ENCODE measurements around the gene CHST8.

The CHST8 gene

DNA sequence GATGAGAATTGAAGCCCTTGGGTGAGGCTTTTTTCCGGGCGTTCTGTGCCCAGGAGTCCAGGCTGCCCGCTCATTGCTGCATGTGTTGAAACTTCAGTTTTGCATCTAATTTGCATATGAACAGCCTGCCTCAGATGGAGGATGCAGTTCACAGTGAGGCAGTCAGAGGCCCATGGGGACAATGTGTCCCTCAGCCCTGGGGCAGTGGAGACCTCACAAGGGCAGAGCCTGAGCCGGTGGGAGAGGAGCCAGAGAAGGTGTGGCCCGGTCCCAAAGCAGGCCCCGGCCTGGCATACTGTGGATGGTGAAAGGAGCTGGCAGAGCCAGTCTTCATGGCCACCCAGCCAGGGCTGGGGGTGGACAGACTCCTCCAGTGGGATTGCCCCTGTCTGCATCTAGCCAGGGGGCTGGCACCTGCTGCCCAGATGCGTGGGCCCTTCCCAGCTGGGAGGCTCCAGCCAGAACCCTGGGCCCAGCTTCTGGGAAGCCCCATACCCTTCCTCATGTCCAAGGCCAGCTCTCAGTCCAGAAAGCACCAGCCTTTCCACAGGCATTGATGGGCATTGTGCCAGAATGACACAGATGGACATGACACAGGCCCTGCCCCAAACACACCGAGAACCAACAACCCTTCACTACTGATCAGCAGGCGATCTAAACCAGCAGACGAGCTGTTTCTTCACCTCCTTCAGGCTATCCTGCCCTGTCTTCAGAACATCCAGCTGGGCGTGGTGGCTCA lies 142.0 kb downstream of the CHST8 start:
- no peak for DNase-seq (ENCODE audit: low read depth in 3 of 3)

DNA sequence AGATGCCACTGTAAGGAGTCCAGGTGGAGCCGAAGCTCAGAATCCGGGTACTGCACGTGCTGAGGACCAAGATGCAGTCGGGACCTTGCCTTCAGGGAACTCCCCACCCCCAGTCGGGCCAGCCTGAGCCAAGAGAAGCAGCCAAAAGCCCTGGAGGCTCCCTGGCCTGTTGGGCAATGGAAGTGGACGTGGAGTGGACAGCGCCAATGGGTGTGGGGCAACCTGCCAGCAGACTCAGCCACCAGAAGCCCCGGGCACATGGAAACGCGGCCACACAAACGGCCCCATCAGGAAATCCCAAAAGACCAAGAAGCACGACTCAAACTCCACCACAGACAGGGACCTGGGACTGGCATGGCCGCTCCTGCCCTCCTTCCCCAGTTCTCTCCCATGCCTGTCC lies 144.9 kb downstream of the CHST8 start:
- DNase-seq (ENCODE audit: low read depth in 3 of 3) = no peak

DNA sequence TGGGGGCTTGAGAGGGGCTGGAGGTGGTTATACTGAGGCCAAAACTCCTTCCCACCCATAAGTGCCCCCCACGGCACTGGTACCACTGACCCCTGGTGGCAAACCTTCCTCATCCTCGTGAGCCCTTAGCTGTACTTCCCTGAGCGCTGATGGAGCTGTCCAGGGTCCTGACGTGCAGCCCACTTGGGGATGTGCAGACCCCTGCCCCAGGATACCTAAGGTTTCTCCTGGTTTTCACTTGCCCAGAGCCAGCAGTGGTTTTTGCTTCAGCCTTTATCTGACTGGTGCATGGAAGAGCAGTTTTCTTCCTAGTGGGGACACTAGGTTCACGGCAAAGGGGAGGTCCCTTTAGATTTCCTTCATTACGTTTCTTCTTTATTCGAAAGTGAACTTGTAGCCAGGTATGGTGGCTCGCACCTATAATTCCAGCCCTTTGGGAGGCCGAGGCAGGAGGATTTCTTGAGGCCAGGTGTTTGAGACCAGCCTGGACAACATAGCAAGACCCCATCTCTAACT lies 146.2 kb downstream of the CHST8 start:
- DNase-seq (ENCODE audit: low read depth in 3 of 3) = no peak

DNA sequence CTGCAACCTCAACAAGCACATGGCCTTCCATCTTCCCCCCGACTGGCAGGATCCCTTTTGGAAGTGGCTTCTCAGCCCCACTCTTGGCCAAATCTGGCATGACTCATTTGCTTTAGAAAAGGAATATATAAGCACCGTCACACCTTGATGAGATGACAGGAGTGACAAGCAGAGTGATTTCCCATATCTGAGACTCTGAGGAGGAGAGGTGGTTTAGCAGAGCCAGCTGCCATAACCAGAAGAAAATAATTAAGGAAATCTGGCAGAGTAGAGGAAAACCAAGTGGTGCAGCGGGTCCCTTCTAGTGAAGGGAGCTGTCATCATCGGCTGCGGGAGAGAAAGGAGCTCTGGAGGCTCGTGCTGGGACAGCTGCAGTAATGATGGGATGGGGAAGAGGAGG lies 147.5 kb downstream of the CHST8 start:
- no peak for DNase-seq (ENCODE audit: low read depth in 3 of 3)

DNA sequence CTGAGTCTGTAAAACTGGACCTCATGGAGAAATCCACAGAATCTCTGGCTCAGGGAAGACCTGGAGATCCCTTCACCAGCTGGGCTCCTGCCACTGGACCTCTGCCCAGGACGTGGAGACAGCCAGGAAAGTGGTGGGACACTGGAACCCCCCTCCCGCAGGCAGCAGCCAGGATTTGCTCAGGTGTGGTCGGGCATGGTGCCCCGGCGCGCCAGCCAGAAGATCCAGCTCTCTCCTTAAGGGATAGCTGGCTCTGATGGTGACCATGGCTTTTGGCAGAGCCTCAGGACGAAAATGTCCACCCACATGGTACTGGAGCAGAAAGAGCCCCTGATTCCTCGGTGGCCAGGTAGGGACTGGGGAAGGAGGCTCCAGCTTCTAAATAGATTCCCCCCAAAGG lies 148.4 kb downstream of the CHST8 start:
- DNase-seq (ENCODE audit: low read depth in 3 of 3) = no peak

GRCh38 chr19:33771384-33772101 lies 149.8 kb downstream of the CHST8 start:
- DNase-seq (ENCODE audit: low read depth in 3 of 3) = peak; percentile 27 to 73 (median 34)

GRCh38 chr19:33772102-33772857 lies 150.5 kb downstream of the CHST8 start:
- DNase-seq (ENCODE audit: low read depth in 3 of 3) = no peak

- no peak for DNase-seq (ENCODE audit: low read depth in 3 of 3)
These were observed 151.1 kb downstream of the CHST8 start for GRCh38 chr19:33772858-33773180.

DNA sequence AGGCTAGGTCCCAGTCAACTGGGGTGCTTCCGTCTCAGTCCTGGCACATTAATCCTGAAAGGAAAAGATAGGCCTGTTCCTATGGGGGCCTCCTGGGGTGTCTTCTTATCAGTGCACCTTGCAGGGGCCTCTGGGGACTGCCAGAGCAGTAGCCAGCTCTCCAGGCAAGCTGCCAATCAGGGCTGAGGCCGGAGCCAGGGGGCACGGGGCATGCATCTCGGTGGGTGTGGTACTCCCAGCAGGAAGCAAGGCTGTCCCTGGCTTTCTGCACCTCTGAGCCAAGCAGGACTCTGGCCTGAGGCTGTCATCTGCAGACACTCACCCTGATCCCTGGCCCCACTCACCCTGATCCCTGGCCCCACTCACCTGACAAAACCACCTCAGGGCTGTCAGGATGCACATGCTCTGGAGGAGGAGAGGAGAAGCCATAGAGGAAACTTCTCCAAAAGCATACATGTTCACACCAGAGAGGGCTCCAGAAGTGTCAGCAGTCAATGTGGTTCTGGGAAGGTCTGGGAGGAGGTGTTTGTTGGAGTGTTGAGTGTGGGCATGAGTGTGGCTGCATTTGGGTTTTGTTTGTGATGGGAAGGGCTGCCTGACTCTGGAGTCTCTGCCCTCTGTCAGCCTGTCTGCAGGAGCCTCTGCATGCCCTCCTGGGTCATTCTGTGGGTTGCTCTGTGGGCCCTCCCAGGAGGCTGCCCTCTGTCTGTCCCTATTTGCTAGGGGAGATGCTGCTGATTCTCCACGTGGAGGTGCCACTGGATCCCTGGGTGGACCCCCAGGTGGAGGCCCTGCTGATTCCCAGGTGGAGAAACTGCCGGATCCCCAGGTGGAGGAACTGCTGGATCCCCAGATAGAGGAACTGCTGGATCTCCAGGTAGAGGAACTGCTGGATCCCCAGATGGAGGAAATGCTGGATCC lies 152.2 kb downstream of the CHST8 start:
- no peak for DNase-seq (ENCODE audit: low read depth in 3 of 3)

GRCh38 chr19:33774751-33775150 lies 153.0 kb downstream of the CHST8 start:
- no peak for DNase-seq (ENCODE audit: low read depth in 3 of 3)

GRCh38 chr19:33775731-33776487 lies 154.2 kb downstream of the CHST8 start:
- no peak for DNase-seq (ENCODE audit: low read depth in 3 of 3)

- no peak for DNase-seq (ENCODE audit: low read depth in 3 of 3)
These were observed 155.6 kb downstream of the CHST8 start for GRCh38 chr19:33777351-33777750.

GRCh38 chr19:33777753-33778088 lies 156.0 kb downstream of the CHST8 start:
- DNase-seq (ENCODE audit: low read depth in 3 of 3) = no peak

DNA sequence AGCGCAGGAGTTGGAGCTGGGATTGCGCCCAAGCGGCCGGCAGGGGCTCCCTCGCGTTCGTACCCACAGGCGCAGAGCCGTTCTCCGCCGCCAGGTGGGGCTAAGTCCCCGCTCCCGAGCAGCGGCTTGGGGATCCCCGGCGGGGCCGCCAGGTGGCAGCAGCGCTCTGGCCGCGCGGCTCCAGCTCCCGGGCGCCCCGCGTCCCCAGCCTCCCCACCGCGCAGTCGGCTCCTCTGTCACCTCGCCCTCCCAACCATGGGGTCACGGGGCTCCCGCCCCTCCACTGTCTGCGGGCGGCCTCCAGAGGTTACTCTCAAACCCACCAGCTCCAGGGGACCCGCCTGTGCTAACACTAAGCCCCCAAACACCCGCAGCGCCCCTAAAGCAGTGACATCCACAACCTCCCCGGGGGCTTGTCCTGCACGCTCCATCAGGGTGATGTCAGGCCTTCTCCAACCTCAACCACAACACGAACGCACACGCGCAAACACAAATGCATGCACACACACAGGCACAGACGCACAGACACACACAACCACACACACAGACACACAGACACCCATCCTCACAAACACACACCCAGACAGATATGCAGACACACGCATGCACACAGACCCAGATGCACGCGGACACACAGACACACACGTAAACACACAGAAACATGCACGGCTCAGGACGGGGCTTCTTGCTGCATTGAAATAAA lies 156.5 kb downstream of the CHST8 start:
- peak; percentile 74 to 82 (median 81) for DNase-seq (ENCODE audit: low read depth in 3 of 3)

DNA sequence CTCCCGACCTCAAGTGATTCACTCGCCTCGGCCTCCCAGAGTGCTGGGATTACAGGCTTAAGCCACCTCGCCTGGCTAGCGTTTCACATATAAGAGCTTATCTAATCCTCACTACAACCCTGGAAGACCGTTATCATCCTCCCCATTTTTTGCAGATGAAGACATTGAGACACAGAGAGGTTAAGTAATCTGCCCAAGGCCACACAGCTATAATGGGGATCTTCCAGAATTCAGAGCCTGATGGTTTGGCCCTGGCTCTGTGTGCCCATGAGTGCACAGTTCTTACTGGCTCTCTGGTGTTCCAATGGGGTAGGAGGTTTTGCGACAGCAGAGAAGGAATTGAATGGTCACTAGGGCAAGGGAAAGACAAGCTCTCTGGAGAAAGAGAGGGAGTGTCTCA lies 158.1 kb downstream of the CHST8 start:
- DNase-seq (ENCODE audit: low read depth in 3 of 3) = no peak

DNA sequence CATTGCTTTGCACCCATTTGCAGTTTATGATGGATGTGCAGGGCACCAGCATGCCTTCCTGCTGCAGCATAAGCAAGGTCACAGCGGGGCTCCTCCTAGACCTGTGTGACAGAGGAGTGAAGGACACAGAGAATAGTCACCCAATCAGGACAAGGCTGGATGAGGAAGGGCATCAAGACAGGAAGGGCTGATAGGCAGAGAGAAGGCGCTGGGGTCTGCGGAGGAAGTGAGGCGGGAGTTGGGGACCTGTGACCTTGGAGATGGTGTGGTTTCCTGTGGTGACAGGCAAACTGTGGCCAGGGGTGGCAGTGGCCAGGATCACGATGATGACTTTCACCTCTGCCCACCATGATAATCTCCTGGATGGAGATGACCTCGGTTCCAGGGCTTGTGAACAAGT lies 158.5 kb downstream of the CHST8 start:
- no peak for DNase-seq (ENCODE audit: low read depth in 3 of 3)

GRCh38 chr19:33780746-33781145 lies 159.0 kb downstream of the CHST8 start:
- DNase-seq (ENCODE audit: low read depth in 3 of 3) = no peak

DNA sequence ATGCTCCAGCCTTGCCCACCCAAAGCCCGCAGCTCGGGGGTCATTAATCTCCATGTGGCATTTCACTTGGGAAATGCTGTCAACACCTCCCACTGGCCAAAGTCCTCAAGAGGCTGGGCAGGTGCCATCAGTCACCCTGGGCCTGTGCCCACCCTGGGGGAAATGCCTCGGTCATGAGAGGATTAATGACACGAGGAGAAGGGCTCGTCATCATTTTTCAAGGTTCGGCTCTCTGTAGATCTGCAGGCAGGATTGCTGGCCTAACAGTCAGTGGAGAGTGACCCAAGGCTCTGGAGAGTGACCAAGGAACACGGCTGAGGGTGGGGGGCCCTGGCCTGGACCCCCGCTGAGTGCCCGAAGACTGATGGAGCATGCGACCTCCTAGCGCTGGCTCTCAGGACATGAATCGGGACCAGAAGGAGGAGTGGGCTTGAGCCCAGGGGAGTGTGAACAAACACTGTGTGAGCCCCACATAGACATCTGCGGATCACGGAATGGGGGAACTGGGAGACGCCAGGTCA lies 159.7 kb downstream of the CHST8 start:
- DNase-seq (ENCODE audit: low read depth in 3 of 3) = no peak

- DNase-seq (ENCODE audit: low read depth in 3 of 3) = no peak
These were observed 160.2 kb downstream of the CHST8 start for GRCh38 chr19:33781996-33782395.

- DNase-seq (ENCODE audit: low read depth in 3 of 3) = no peak
These were observed 162.7 kb downstream of the CHST8 start for GRCh38 chr19:33784432-33784831.
